IPS DF 4.7 (cell line): ENCODE data around the gene VRK3.
"Not testable (repeated sequence)": the region's sequence is repeated elsewhere in the genome, so short reads cannot be mapped to it uniquely, and the experiment has no call there.

Experiments used
- DNase-seq: peaks from one replicate; pipeline ENCODE4 v3.0.0-alpha.2; 2013; ENCODE audit warnings: low spot score; ENCODE audit errors: extremely low read depth

VRK3 gene

GRCh38 chr19:49957262-49957915 is 67.8 kb downstream of the VRK3 start:
- no peak for DNase-seq

DNA sequence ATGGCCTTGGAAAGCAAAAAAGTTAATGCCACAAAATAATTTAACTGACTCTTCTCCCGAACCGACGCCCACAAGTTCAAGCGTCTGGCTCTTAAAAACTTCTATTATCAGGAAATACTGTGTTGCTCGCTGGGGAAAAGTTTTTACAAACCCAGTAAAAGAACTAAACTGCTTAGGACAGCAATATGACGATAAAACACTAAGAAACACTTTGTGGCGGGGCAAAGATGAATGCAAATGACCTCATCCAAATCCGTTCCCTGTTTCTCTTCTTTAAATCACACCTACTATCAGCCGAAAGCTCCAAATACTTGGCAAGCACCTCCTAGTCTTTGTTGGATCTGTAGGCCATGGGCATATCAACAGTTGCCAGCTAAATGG is 69.1 kb downstream of the VRK3 start:
- no peak for DNase-seq

GRCh38 chr19:49954933-49955332 is 70.2 kb downstream of the VRK3 start:
- no peak for DNase-seq

DNA sequence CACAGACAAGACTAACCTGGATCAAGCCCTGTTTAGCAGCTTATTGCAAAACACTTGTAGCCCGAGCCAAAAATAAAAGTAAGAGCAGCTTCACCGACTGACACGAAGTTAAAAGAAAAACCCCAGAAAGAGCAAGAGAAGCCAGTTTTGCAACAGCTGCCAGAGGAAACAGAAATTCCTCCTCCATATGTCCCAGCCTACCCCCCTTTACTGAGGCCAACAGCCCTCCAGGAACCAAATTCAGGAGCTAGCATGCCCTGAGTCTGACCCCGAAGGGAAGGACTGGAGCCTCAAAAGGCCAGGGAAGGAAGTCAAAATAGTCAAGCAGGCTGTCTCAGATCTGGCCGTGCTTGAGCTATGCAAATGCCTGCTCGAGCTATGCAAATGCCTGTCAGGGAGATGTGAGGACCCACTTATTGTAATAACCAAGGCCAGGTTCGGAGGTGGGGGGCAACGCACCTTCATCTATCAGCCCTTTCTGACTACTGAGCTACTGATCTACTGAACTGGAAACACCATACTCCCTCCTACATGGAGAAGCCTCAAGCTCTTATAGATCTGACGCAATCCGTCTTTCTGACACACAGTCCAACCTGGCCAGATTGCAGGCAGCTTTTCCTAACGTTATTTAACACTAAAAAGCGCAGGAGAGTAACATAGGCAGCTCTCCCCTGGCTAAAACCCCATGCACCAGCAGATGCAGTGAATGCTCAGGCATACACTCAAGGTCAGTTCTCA is 70.9 kb downstream of the VRK3 start:
- DNase-seq: no peak

GRCh38 chr19:49953416-49953815 is 71.8 kb downstream of the VRK3 start:
- DNase-seq: no peak

GRCh38 chr19:49952906-49953305 is 72.3 kb downstream of the VRK3 start:
- no peak for DNase-seq

GRCh38 chr19:49952479-49952836 is 72.7 kb downstream of the VRK3 start:
- no peak for DNase-seq

GRCh38 chr19:49951806-49952478 is 73.2 kb downstream of the VRK3 start:
- DNase-seq: no peak

DNA sequence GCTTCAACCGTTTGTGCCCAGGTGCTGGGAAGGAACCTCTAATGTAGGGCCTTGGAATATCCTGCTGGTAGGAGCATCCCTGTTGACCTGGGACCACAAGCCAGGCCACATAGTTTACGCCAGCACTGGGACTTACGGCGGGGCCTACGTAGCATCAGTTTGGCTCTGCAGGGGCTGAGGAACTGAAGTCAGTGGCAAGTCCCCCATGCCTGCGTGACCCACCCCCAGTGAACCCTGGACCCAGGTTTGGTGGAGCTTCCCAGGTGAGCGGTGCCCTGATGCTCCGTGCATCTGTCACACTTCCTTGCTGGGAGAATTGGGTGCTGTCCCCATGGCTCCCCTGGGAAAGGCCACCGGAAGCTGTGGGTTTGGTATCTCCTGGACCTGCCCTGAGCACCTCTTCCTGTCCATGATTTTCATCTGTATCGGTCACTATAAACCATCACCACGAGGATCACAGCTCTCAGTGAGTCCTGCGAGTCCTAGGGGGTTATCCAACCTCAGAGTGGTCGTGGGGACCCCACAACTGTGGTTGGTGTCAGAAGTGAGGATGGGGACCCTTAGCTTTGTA is 74.1 kb downstream of the VRK3 start:
- DNase-seq: no peak

GRCh38 chr19:49950590-49950948 is 74.6 kb downstream of the VRK3 start:
- DNase-seq: no peak

- DNase-seq: no peak
Measured at GRCh38 chr19:49949742-49950589, 75.2 kb downstream of the VRK3 start.

GRCh38 chr19:49946415-49946814 is 78.8 kb downstream of the VRK3 start:
- no peak for DNase-seq

DNA sequence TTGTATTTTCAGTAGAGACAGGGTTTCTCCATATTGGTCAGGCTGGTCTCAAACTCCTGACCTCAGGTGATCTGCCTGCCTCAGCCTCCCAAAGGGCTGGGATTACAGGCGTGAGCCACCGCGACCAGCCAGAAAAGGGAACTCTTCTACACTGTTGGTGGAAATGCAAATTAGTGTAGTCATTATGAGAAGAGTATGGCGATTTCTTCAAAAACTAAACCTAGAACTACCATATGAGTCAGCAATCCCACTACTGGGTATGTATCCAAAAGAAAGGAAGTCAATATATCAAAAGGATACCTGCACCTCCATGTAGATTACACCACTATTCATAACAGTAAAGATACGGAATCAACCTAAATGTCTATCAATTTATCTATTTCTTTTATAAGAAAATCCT is 80.6 kb downstream of the VRK3 start:
- DNase-seq: not testable (repeated sequence)

GRCh38 chr19:49940482-49940791 is 84.7 kb downstream of the VRK3 start:
- DNase-seq: no peak

DNA sequence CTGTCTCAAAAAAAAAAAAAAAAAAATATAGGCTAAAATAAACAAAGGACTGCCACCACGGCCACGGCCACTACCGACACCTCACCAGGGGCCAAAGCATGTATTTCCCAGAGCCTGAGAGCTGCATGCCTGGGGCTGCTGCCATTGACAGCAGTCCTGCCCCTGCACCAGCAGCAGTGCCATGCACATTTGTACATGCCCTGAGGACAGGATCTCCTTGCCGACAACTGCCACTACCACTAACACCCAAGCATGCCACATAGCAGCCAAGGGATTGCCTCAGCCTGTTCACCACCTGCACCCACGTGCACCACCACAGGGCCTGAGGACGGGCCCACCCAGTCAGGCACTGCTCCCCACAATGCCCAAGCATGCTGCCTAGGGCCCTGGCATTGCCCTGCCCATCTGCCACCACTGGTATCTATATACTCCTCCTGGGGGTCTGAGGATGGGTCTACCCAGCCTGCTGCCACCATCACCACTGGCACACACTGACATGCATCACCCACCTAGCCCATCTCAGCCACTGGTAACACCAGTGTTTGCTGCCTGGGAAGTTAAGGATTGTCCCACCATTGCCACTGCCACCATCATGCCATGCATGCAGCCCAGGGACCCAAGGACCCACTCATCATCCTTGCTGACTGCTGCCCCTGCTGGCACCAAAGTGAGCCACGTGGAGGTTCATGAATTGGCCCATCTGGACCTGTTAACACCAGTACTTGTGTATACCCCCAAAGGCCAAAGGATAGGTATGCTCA is 85.3 kb downstream of the VRK3 start:
- no peak for DNase-seq

GRCh38 chr19:49938662-49939061 is 86.5 kb downstream of the VRK3 start:
- DNase-seq: no peak

GRCh38 chr19:49937750-49938381 is 87.3 kb downstream of the VRK3 start:
- no peak for DNase-seq

DNA sequence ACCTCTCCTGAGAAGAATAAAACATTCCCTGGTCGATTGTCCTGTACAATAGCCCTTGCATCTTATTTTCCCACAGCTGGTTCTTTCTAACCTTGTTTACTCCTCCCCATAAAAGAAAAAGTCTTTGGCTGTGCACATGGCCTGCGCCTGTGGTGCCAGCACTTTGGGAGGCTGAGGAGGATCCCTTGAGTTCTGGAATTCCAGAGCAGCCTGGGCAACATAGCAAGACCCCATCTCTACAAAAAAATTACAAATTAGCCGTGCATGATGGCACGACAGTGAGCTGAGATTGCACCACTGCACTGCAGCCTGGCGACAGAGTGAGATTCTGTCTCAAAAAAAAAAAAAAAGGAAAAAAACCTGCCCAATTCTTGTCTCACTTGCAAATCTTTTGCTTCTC is 88.6 kb downstream of the VRK3 start:
- no peak for DNase-seq

- no peak for DNase-seq
Measured at GRCh38 chr19:49933643-49934042, 91.5 kb downstream of the VRK3 start.

GRCh38 chr19:49932731-49933131 is 92.4 kb downstream of the VRK3 start:
- no peak for DNase-seq

DNA sequence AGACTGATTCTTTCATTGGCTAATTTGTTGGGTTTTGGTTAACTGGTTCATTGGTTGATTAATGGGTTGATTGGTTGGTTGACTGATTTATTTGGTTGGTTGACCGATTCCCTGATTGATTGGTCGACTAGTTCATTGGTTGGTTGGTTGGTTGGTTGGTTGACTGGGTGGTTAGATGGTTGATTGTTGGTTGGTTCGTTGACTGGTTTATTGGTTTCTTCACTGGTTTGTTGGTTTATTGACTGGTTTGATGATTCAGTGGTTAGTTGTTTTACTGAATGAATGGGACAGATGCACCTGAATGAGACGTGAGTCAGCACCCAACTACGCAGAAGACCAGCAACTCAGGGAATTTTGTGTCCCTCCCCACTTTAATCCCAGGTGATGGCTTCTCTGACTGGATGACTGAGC is 93.1 kb downstream of the VRK3 start:
- no peak for DNase-seq
